ENCODE data around the gene FBN3. TPM values are rescaled to one million over a fixed set of nuclear protein-coding genes. Genes with fewer than 3 reads are reported as not detected.
"Not testable (repeated sequence)": the region's sequence is repeated elsewhere in the genome, so short reads cannot be mapped to it uniquely, and the experiment has no call there.

Gene FBN3
- total RNA-seq, 1 donor, result not detected

- Histone ChIP-seq H3K27me3 (ENCODE audit: insufficient read depth, low read length) (peaks cover 12% of the 10 kb centered on the region), H3K4me3 (ENCODE audit: low read length) (no peak overlapping the region), H3K9me3 (ENCODE audit: low read depth, low read length) (no peaks in the 10 kb centered on the region), H3K4me1 (ENCODE audit: insufficient read depth, low read length) (no peaks in the 10 kb centered on the region)
Observed at GRCh38 chr19:8155318-8155717, 5.9 kb upstream of the FBN3 start.

- not testable (repeated sequence) for H3K9me3 ChIP-seq (ENCODE audit: low read depth, low read length); H3K4me1 ChIP-seq (ENCODE audit: insufficient read depth, low read length); H3K4me3 ChIP-seq (ENCODE audit: low read length)
- peaks cover 18% of the 10 kb centered on the region for H3K27me3 ChIP-seq (ENCODE audit: insufficient read depth, low read length)
Observed at GRCh38 chr19:8154014-8154413, 4.6 kb upstream of the FBN3 start.

- no peaks in the 10 kb centered on the region for H3K4me1 ChIP-seq (ENCODE audit: insufficient read depth, low read length)
- no peaks in the 10 kb centered on the region for H3K9me3 ChIP-seq (ENCODE audit: low read depth, low read length)
- H3K27me3 ChIP-seq (ENCODE audit: insufficient read depth, low read length), result peaks cover 28% of the 10 kb centered on the region
- no peak overlapping the region for H3K4me3 ChIP-seq (ENCODE audit: low read length)
Observed at GRCh38 chr19:8151767-8152035, 2.3 kb upstream of the FBN3 start.

GRCh38 chr19:8150998-8151766, 1.8 kb upstream of the FBN3 start:
- H3K4me1 ChIP-seq (ENCODE audit: insufficient read depth, low read length), result no peaks in the 10 kb centered on the region
- H3K27me3 ChIP-seq (ENCODE audit: insufficient read depth, low read length), result peaks cover 28% of the 10 kb centered on the region

GRCh38 chr19:8150178-8150865, 930 bp upstream of the FBN3 start:
- no peaks in the 10 kb centered on the region for H3K9me3 ChIP-seq (ENCODE audit: low read depth, low read length)
- no peaks in the 10 kb centered on the region for H3K4me1 ChIP-seq (ENCODE audit: insufficient read depth, low read length)
- H3K4me3 ChIP-seq (ENCODE audit: low read length), result no peak overlapping the region
- H3K27me3 ChIP-seq (ENCODE audit: insufficient read depth, low read length), result peaks cover 28% of the 10 kb centered on the region

More at GRCh38 chr19:8150998-8151766, 1.8 kb upstream of the FBN3 start:
- no peak overlapping the region for H3K4me3 ChIP-seq (ENCODE audit: low read length)
- H3K9me3 ChIP-seq (ENCODE audit: low read depth, low read length), result no peaks in the 10 kb centered on the region

GRCh38 chr19:8148410-8149260, 757 bp downstream of the FBN3 start:
- Histone ChIP-seq H3K4me3 (ENCODE audit: low read length) (no peak overlapping the region), H3K27me3 (ENCODE audit: insufficient read depth, low read length) (peaks cover 28% of the 10 kb centered on the region), H3K4me1 (ENCODE audit: insufficient read depth, low read length) (no peaks in the 10 kb centered on the region)

GRCh38 chr19:8148088-8148409, 1.3 kb downstream of the FBN3 start:
- Histone ChIP-seq H3K4me3 (ENCODE audit: low read length) (no peak overlapping the region), H3K27me3 (ENCODE audit: insufficient read depth, low read length) (peaks cover 28% of the 10 kb centered on the region), H3K4me1 (ENCODE audit: insufficient read depth, low read length) (no peaks in the 10 kb centered on the region), H3K9me3 (ENCODE audit: low read depth, low read length) (no peaks in the 10 kb centered on the region)

More at GRCh38 chr19:8148410-8149260, 757 bp downstream of the FBN3 start:
- no peaks in the 10 kb centered on the region for H3K9me3 ChIP-seq (ENCODE audit: low read depth, low read length)

- Histone ChIP-seq H3K9me3 (ENCODE audit: low read depth, low read length) (no peaks in the 10 kb centered on the region), H3K27me3 (ENCODE audit: insufficient read depth, low read length) (peaks cover 28% of the 10 kb centered on the region), H3K4me3 (ENCODE audit: low read length) (no peak overlapping the region), H3K4me1 (ENCODE audit: insufficient read depth, low read length) (no peaks in the 10 kb centered on the region)
Observed at GRCh38 chr19:8147582-8147978, 1.8 kb downstream of the FBN3 start.

GRCh38 chr19:8146877-8147581, 2.4 kb downstream of the FBN3 start:
- Histone ChIP-seq H3K4me1 (ENCODE audit: insufficient read depth, low read length) (no peaks in the 10 kb centered on the region), H3K4me3 (ENCODE audit: low read length) (no peak overlapping the region), H3K27me3 (ENCODE audit: insufficient read depth, low read length) (peaks cover 28% of the 10 kb centered on the region), H3K9me3 (ENCODE audit: low read depth, low read length) (no peaks in the 10 kb centered on the region)

- Histone ChIP-seq H3K27me3 (ENCODE audit: insufficient read depth, low read length) (peaks cover 10% of the 10 kb centered on the region), H3K4me3 (ENCODE audit: low read length) (no peak overlapping the region), H3K4me1 (ENCODE audit: insufficient read depth, low read length) (no peaks in the 10 kb centered on the region), H3K9me3 (ENCODE audit: low read depth, low read length) (no peaks in the 10 kb centered on the region)
Observed at GRCh38 chr19:8144273-8144995, 5.0 kb downstream of the FBN3 start.

- no peaks in the 10 kb centered on the region for H3K9me3 ChIP-seq (ENCODE audit: low read depth, low read length)
- H3K27me3 ChIP-seq (ENCODE audit: insufficient read depth, low read length), result peaks cover 2% of the 10 kb centered on the region
- H3K4me1 ChIP-seq (ENCODE audit: insufficient read depth, low read length), result no peaks in the 10 kb centered on the region
- H3K4me3 ChIP-seq (ENCODE audit: low read length), result no peak overlapping the region
Observed at GRCh38 chr19:8143041-8143440, 6.4 kb downstream of the FBN3 start.

- H3K27me3 ChIP-seq (ENCODE audit: insufficient read depth, low read length), result no peaks in the 10 kb centered on the region
- no peak overlapping the region for H3K4me3 ChIP-seq (ENCODE audit: low read length)
- H3K9me3 ChIP-seq (ENCODE audit: low read depth, low read length), result no peaks in the 10 kb centered on the region
- no peaks in the 10 kb centered on the region for H3K4me1 ChIP-seq (ENCODE audit: insufficient read depth, low read length)
Observed at GRCh38 chr19:8142513-8142900, 6.9 kb downstream of the FBN3 start.

- H3K9me3 ChIP-seq (ENCODE audit: low read depth, low read length), result no peaks in the 10 kb centered on the region
- H3K4me1 ChIP-seq (ENCODE audit: insufficient read depth, low read length), result no peaks in the 10 kb centered on the region
- no peaks in the 10 kb centered on the region for H3K27me3 ChIP-seq (ENCODE audit: insufficient read depth, low read length)
- no peak overlapping the region for H3K4me3 ChIP-seq (ENCODE audit: low read length)
Observed at GRCh38 chr19:8141726-8142512, 7.5 kb downstream of the FBN3 start.

- H3K4me3 ChIP-seq (ENCODE audit: low read length), result no peak overlapping the region
- no peaks in the 10 kb centered on the region for H3K9me3 ChIP-seq (ENCODE audit: low read depth, low read length)
- no peaks in the 10 kb centered on the region for H3K4me1 ChIP-seq (ENCODE audit: insufficient read depth, low read length)
- no peaks in the 10 kb centered on the region for H3K27me3 ChIP-seq (ENCODE audit: insufficient read depth, low read length)
Observed at GRCh38 chr19:8138201-8138600, 11.2 kb downstream of the FBN3 start.

All from mononuclear cell (primary cell).